NOMO-1 treated with dmso at 0.1 percent for 144 hours (cell line): ENCODE measurements around the gene ARHGEF3.
"Not testable (repeated sequence)": the region's sequence is repeated elsewhere in the genome, so short reads cannot be mapped to it uniquely, and the experiment has no call there.

Experiments
- DNase-seq: peaks from one replicate; lab custom pipeline; 2025; ENCODE audit not compliant: unreplicated experiment; lab: John Stamatoyannopoulos, UW

Gene ARHGEF3

DNA sequence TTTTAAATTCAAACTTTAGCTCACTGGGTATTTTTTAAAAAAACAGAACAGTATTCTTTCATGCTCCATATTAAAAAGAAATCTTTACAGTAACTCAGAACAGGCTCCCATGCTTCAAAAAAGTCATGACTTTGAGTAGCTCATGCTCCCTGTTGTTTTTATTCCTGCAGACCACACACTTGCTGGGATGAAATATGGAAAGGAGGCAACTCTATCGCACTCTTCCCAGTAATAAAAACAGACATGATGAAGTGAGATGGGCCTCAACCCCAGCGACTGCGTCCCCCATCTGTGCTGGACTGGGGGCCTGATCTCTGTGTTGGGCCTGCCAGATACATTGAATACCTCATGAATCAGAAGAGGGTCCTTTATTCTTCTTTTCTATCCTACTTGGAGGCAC, 58.9 kb downstream of the ARHGEF3 start:
- DNase-seq = no peak

DNA sequence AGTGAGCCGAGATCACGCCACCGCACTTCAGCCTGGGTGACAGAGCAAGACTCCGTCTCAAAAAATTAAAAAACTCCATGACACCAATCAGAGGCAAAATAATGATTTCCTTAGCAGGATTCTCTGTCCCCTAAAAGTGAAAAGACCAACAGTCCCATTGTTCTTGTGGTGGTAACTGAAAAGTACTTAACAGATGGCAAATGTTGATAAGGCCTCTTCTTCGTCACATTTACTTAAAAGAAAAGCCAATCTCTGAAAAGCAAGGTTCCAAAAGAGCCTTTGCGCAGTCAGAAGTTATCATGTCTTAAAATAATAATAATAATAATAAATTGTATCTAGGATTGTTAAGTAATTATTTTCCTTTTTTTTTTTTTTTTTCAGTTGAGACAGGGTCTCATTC, 62.7 kb downstream of the ARHGEF3 start:
- no peak for DNase-seq

DNA sequence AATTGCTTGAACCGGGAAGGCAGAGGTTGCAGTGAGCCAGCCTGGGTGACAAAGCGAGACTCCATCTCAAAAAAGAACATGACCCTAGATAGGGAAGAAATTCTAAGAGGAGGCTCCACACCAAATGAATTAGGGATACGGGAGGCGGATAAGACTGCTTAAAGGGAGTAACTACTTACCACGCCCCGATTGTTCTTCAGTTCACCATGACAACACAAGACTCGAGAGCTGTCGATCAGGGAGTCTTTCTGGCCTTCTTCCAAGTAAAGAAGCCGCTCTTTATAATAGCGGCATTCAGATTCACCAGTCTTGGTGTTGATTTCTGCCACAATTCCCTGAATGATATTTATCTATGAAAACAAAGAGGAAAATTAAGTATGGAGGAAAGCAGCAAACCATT, 64.7 kb downstream of the ARHGEF3 start:
- no peak for DNase-seq

DNA sequence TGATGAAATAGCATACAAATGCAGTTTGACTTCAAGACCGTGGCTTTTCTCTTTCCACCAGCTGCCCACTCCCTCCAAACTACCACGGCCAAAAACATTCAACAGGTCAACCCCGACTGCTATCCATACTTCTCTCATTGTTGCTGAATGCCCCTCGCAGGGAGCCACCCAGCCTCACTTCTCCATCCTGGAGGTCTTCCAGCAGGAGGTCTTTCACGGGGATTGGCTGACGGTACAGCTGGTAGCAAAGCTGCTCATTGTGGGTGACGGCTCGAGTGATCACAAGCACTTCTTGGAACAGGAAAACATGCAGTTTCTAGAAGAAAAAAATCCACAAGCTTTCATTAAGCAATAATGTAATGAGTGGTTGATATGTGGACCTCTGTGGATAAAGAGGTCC, 69.6 kb downstream of the ARHGEF3 start:
- DNase-seq = no peak

DNA sequence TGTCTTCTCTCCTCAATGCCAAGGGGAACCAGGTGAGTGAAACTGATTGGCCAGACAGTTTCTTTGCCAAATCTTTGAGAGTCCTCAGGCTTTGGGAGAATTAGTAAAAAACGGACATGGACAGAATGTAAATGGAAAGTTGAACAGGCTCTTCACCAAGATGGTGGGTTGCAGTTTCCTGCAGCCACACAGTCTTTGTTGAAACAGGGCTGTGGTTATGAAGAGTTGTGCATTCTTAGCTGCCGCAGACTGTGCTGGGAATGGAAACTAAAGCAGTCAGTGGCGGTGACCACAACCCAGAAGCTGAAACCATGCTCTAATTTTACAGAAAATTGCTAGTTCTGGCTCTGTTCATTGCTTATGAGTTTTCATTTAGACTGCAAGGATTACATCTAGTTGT, 76.6 kb downstream of the ARHGEF3 start:
- DNase-seq = no peak

DNA sequence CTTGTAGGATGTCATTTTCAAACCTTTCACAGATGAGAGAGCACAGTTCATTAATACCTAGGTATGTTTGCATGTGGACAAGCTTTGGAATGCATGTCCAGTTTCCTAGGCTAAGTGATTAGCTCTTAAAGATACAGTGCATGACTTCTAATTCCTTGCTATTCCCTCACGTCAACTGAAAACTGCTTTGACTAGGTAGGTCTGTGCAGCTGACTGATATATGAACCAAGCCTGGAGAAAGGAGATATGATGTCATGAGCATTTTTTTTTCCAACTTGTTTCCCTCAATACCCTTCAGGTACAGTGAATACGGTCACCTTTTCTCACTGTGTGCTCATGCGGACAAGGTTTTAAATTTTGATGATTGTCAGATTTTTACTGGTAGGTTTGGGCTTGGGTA, 77.1 kb downstream of the ARHGEF3 start:
- DNase-seq = no peak

DNA sequence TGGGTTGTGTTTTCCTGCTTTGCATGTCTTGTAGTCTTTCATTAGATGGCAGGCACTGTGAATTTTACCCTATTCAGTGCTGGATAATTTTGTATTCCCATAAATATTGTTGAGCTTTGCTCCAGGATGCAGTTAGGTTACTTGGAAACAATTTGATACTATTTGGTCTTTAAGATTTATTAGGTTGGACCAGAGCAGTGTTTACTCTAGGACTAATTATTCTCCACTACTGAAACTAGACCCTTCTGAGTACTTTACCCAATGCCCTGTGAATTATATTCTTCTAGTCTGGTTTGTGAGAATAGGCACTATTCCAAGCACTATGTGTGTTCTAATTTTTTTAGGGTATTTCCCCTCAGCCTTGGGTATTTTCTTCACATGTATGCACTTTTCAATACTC, 80.9 kb downstream of the ARHGEF3 start:
- no peak for DNase-seq

DNA sequence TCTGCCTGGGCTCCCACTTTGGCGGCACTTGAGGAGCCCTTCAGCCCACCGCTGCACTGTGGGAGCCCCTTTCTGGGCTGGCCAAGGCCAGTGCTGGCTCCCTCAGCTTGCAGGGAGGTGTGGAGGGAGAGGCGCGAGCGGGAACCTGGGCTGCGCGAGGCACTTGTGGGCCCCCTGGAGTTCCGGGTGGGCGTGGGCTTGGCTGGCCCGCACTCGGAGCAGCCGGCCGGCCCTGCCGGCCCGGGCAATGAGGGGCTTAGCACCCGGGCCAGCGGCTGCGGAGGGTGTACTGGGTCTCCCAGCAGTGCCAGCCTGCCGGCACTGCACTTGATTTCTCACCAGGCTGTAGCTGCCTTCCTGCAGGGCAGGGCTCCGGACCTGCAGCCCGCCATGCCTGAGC, 82.9 kb downstream of the ARHGEF3 start:
- DNase-seq = not testable (repeated sequence)

DNA sequence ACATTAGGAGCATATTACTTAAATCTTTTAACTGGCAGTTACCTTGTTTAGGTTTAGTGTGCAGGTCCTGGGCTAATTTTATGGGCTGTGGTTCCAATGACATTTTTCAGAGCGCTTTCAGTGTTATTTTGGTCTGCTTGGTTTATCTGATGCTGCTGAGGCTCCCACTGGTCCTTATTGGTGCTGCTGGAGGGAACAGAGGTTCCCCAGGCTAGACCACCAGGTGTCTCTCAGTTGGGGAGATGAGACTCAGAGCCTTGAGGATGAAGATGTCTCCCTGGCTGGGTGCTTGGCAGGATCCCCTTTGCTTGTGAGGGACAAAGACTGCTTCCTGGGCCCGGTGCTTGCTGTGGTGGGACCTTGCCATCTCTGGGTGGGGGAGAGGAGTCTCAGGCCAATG, 90.4 kb downstream of the ARHGEF3 start:
- DNase-seq = no peak

DNA sequence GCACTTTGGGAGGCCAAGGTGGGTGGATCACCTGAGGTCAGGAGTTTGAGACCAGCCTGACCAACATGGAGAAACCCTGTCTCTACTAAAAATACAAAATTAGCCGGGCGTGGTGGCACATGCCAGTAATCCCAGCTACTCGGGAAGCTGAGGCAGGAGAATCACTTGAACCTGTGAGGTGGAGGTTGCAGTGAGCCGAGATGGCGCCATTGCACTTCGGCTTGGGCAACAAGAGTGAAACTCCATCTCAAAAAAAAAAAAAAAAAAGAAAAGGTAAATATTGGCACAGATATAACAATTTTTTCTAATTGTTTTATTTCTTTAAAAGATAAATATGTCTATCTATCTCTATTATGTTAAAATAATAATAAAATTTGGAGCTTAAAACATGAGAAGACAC, 94.3 kb downstream of the ARHGEF3 start:
- DNase-seq = not testable (repeated sequence)

DNA sequence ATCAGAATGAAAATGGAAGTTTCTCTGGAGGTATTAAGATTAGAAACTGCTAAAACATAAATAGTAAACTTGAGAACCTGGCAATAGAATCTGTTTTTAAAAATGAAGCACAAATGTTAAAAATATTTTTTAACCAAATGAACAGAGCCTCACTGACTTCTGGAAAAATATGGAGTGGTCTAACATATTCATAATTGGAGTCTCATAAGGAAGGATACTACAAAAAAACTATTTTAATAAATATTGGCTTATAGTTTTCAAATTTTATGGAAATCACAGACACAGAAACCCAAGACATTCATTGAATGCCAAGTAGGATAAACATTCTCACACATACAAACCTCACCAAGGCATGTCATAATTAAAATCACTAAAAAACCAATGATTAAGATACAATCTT, 95.1 kb downstream of the ARHGEF3 start:
- no peak for DNase-seq

DNA sequence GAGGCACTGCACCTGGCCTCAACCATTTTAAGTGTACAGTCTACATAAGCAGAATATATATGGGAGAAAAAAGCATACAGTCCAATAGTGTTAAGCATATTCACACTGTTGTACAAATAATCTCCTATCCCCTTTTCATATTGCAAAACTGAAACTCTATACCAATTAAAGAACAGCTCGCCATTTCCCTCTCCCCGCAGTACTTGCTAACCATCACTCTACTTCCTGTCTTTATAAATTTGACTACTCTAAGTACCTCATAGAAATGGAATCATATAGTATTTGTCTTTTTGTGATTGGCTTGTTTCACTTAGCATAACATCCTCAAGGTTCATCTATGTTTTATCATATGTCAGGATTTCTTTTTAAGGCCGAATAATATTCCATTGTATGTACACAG, 97.0 kb downstream of the ARHGEF3 start:
- peak; percentile 32 for DNase-seq

DNA sequence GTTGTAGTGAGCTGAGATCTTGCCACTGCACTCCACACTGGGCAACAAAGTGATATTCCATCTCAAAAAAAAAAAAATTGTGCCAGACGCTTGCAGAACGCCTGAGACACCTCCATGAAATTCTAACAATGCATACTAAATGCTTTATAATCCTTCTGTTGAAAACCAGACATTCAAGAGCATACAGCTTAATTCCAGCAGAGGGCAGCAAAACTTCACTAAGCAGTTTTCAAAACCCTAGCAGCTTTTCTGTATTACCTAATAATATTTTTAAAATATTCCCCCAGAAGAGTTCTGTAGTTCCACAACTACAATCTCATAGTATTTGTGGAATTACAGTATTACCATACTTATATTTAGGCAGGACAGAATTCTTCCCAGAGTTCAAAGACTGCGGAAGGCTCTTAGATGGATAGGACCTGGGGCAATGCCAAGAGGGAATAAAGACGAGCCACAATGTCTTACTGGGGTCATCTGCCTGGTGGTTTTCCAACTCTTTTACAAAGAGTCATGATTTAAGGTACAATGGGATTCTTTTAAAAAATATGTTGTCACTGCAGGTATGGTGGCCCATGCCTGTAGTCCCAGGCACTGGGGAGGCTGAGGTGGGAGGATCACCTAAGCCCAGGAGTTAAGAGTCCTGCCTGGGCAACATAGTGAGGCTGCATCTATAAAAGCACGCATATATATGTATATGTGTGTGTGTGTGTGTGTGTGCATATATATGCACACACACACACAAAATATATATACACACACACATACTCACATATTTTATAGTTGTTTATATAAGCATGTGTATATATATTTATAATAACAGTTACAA, 99.0 kb downstream of the ARHGEF3 start:
- peak; percentile 5 for DNase-seq

DNA sequence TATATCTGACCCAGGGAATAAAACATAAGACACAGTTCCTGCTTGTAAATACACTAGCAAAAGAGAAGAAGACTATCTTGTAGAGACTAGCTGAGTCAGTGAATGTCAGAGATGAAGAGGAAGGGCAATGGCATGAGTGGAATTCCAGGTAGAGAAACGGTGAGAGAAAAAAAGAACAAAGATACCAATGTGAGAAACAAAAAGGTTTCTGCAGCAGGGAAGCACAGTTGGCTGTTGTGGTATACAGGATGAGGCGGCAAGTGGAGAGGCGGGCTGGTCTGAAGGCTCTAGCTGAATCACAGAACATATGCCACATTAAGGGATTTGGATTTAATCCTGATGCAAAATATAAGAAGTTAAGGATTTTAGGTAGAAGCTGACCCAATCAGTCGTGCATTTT, 101.6 kb downstream of the ARHGEF3 start:
- DNase-seq = no peak

DNA sequence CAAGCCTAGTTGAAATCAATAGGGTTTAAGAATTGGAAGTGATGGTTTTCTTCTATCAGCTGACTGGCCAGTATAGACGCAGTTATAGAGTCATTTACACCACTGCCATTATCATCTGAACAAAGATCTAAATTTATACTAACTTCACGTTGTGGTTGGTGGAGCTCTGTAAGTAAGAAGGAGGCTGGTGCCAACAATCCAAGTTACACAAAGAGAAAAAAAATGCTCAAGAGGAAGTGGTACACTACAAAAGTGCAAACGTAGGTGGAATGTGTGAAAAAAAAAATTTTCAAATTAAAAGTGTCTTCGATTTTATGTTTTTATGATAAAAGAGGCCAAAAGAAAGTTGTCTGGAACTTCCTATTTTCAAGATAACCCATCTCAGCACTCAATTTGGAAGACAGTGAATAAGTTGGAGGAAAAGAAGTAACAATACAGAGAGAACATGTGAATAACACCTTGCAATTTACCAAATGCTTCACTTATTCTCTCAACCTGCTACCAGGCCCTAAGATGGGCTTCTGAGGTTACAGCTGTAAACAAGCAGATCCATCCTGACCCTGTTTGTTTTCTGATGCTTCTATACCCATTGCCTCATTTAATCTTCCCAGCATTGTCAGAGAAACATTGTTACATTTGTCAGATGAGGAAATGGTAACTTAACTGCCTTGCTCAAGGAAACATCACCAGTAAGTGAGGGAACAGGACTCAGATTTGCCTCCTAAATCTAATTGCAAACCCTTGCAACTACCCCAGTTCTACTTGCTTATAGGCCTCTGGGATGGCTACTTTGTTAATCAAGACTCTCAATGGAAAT, 106.7 kb downstream of the ARHGEF3 start:
- no peak for DNase-seq

DNA sequence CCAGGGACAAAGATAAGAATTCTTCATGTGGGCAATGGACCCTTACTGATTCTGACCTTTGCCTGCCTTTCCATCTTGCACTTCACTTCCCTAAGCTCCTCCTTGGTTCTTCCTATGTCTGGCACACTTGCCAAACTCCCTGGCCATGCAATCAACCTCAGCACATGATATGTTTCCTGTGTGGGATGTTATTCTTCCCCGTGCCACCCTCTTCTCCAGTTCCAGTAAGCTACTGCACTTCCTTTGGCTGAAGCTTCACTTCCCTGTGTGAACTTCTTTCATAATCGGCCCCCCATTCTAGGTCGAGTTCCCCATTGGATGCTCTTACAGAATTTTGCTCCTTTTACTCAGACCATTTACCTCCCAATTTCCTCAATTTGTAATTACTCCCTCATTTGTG, 108.0 kb downstream of the ARHGEF3 start:
- peak; percentile 82 for DNase-seq

DNA sequence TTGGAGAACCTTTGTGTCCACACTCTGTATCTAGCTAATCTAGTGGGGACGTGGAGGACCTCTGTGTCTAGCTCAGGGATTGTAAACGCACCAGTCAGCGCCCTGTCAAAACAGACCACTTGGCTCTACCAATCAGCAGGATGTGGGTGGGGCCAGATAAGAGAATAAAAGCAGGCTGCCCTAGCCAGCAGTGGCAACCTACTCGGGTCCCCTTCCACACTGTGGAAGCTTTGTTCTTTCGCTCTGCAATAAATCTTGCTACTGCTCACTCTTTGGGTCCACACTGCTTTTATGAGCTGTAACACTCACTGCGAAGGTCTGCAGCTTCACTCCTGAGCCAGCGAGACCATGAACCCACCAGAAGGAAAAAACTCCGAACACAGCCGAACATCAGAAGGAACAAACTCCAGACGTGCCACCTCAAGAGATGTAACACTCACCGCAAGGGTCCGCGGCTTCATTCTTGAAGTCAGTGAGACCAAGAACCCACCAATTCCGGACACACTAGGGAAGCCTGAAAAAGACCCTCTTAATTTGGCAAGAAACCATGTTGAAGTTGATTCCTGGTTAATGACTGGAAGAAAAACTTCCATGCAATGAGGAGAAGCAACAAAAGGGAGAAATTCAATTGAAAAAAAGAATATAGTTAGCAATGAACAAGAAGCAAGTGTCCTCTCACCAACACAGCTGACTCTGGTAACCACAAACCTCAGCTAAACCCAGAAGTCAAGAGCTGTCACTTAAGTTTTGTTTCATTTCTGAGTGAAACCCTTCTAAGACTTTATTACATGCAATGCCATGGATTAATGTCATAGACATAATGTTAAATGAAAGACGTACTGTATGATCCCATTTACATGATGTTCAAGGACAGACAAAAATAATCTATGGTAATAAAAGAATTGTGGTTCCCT, 109.0 kb downstream of the ARHGEF3 start:
- DNase-seq = not testable (repeated sequence)

DNA sequence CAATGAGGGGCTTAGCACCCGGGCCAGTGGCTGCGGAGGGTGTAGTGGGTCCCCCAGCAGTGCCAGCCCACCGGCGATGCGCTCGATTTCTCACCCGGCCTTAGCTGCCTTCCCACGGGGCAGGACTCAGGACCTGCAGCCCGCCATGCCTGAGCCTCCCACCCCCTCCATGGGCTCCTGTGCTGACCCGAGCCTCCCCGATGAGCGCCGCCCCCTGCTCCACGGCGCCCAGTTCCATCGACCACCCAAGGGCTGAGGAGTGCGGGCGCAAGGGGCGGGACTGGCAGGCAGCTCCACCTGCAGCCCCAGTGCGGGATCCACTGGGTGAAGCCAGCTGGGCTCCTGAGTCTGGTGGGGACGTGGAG, 109.8 kb downstream of the ARHGEF3 start:
- DNase-seq = not testable (repeated sequence)

DNA sequence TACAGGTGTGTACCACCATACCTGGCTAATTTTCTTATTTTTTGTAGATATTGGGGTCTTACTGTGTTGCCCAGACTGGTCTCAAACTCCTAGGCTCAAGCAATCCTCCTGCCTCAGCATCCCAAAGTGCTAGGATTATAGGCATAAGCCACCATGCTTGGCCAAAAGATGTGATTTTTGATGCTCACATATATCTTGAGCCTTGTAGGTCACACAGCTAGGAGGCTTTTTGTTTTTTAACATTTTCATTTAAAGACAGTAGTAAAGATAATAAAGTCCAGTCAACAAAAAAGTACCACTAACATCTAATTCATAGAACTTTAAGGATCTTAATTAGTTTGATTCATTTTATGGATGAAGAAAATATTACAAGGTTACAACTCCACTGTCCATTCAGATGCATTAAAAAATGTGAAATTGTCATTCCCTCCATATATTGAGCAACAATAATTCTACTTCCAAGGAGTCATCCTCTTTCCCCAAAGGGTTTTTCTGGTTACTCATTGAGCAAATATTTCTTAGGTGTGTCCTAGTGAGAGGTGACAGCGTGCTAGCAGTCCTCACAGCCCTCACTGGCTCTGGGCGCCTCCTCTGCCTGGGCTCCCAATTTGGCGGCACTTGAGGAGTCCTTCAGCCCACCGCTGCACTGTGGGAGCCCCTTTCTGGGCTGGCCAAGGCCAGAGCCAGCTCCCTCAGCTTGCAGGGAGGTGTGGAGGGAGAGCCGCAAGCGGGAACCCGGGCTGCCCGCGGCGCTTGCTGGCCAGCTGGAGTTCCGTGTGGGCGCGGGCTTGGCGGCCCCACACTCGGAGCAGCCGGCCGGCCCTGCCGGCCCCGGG, 110.4 kb downstream of the ARHGEF3 start:
- no peak for DNase-seq

DNA sequence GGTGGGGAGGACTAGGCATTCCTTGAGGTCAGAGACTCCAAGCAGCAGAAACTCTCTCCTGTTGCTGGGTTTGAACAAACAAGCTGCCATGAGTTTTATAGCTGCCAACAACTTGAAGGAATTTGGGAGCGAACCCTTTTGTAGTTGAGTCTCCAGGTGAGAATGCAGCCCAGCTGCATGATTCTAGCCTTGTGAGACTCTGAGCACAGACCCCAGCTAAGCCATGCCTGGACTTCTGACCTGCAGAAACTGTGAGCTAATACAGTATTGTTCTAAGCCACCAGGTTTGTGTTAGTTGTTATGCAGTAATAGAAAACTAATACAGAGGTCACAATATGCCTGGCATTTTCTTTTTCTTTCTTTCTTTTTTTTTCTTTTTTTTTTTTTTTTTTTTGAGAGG, 112.4 kb downstream of the ARHGEF3 start:
- DNase-seq = no peak

DNA sequence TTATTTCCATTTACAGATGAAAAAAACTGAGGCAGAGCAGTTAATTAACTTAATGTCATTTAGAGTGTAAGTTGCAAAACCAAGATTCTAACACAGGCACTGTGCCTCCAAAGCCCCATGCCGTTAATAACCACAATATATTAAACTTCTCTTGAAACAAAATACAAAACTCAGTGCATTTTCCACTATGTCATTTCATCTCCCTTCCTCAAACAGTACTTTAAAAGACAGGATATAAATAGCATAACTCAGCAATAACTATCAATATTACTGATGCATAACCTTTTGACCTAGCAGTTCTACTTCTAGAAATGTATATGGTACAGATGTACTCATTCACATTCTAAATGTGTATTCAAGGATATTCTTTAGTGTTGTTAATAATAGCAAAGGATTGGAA, 113.6 kb downstream of the ARHGEF3 start:
- no peak for DNase-seq
